Endothelial cell of umbilical vein (primary cell): Measurements from ENCODE around the gene RIPOR1. TPM values are rescaled to one million over a fixed set of nuclear protein-coding genes. Genes with fewer than 3 reads are reported as not detected.

Experiments
- BruUV-seq: library from RNA; stranded (reverse); fragments of 400-500 nt; replicated peaks from 2 replicates; lab custom pipeline; 2021; lab: Mats Ljungman, UMichigan
- CTCF ChIA-PET: fragments of 300-600, 350-600 bp; sonication (Branson Sonifier 250); formaldehyde crosslinking; loops from one replicate; lab custom pipeline; 2021; ENCODE audit warnings: antibody characterized with exemption, inconsistent platforms; lab: Charles Lee
- POLR2A ChIA-PET: fragments of 300-600, 350-600 bp; sonication (Branson Sonifier 250); formaldehyde crosslinking; loops from one replicate; lab custom pipeline; 2021; ENCODE audit warnings: antibody characterized with exemption, inconsistent platforms; lab: Charles Lee
- DNase-seq: peaks from one replicate; pipeline ENCODE4 v3.0.0-alpha.2; 2011; ENCODE audit warnings: low read depth, low spot score
- FAIRE-seq: peaks from 2 replicates; lab custom pipeline; 2011; peaks lifted over from hg19 to GRCh38; lab: Jason Lieb, UNC
- H2AFZ ChIP-seq: 2 replicates; pipeline ENCODE4 v1.6.0; 2012; ENCODE audit warnings: low read depth, low read length, control low read depth, inconsistent platforms
- H3K27ac ChIP-seq: 2 replicates; pipeline ENCODE4 v1.5.1; 2011; ENCODE audit warnings: low read depth, mild to moderate bottlenecking, control low read depth, low read length, moderate library complexity; ENCODE audit not compliant: insufficient read depth
- H3K27me3 ChIP-seq, 2 experiments: 2 replicates each; pipeline versions ENCODE4 v1.6.0 to v1.6.1; 2011; ENCODE audit warnings: low read length in 2 of 2, mixed read lengths in 1 of 2; ENCODE audit not compliant: control insufficient read depth in 2 of 2, insufficient read depth in 2 of 2
- H3K36me3 ChIP-seq, 2 experiments: 2 replicates in 1 of 2; 3 replicates in 1 of 2; pipeline ENCODE4 v1.5.1; 2011; ENCODE audit warnings: low read length in 2 of 2, mild to moderate bottlenecking in 1 of 2, moderate library complexity in 1 of 2; ENCODE audit not compliant: control insufficient read depth in 2 of 2, insufficient read depth in 2 of 2; ENCODE audit errors: extremely low read depth in 1 of 2
- H3K4me1 ChIP-seq: 3 replicates; pipeline ENCODE4 v1.5.1; 2011; ENCODE audit warnings: mild to moderate bottlenecking, low read length; ENCODE audit not compliant: control insufficient read depth, insufficient read depth; ENCODE audit errors: extremely low read depth
- H3K4me2 ChIP-seq: 2 replicates; pipeline ENCODE4 v1.6.1; 2011; ENCODE audit warnings: low read length, control low read depth, mixed read lengths; ENCODE audit not compliant: insufficient read depth
- H3K4me3 ChIP-seq, 3 experiments: fragments of 200-600 bp in 1 of 3; sonication (generic), shearing (Covaris generic) in 1 of 3; replicated peaks in 1 of 3; 2 replicates each; pipeline ENCODE4 v1.5.1; 2011 to 2016; ENCODE audit warnings: control low read depth in 3 of 3, low read length in 3 of 3, mild to moderate bottlenecking in 2 of 3, inconsistent platforms in 1 of 3, low read depth in 1 of 3, moderate library complexity in 1 of 3; ENCODE audit not compliant: insufficient read depth in 1 of 3
- H3K79me2 ChIP-seq: 2 replicates; pipeline ENCODE4 v1.6.0; 2012; ENCODE audit warnings: low read length, inconsistent platforms; ENCODE audit not compliant: control insufficient read depth, insufficient read depth
- H3K9ac ChIP-seq: replicated peaks from 2 replicates; pipeline ENCODE3; 2011; ENCODE audit warnings: low read length, control low read depth; ENCODE audit not compliant: insufficient read depth; ENCODE audit errors: extremely low read depth
- H3K9me1 ChIP-seq: replicated peaks from 3 replicates; pipeline ENCODE4 v1.6.0; 2011; ENCODE audit warnings: mild to moderate bottlenecking, low read length; ENCODE audit not compliant: control insufficient read depth, insufficient read depth; ENCODE audit errors: extremely low read depth
- H3K9me3 ChIP-seq: replicated peaks from 2 replicates; pipeline ENCODE4 v1.5.1; 2012; ENCODE audit warnings: low read length, inconsistent platforms; ENCODE audit not compliant: control insufficient read depth, insufficient read depth
- H4K20me1 ChIP-seq: replicated peaks from 2 replicates; pipeline ENCODE3; 2011; ENCODE audit warnings: mild to moderate bottlenecking, low read length; ENCODE audit not compliant: control insufficient read depth, insufficient read depth; ENCODE audit errors: extremely low read depth
- FOS ChIP-seq: IDR thresholded peaks from 2 replicates; pipeline ENCODE4 v1.6.1; 2011; ENCODE audit warnings: mild to moderate bottlenecking, low read length, moderate library complexity, borderline replicate concordance; ENCODE audit not compliant: insufficient read depth
- JUN ChIP-seq: IDR thresholded peaks from 2 replicates; pipeline ENCODE4 v1.6.1; 2011; ENCODE audit warnings: borderline replicate concordance, low read depth; ENCODE audit not compliant: insufficient read length, insufficient read depth
- MAX ChIP-seq: IDR thresholded peaks from 2 replicates; pipeline ENCODE4 v1.6.1; 2011; ENCODE audit not compliant: insufficient read depth, insufficient read length
- MYC ChIP-seq: IDR thresholded peaks from one replicate; pipeline ENCODE4 v1.6.1; 2011; ENCODE audit warnings: mild to moderate bottlenecking, low read depth, low read length
- POLR2A ChIP-seq: IDR thresholded peaks from 2 replicates; pipeline ENCODE4 v1.6.1; 2012; ENCODE audit warnings: low read depth, mild to moderate bottlenecking, control low read depth, low read length
- POLR2AphosphoS5 ChIP-seq: IDR thresholded peaks from 2 replicates; pipeline ENCODE4 v1.6.1; 2012; ENCODE audit warnings: low read depth, mild to moderate bottlenecking, control low read depth, low read length, moderate library complexity; ENCODE audit not compliant: insufficient read depth
- dilution Hi-C: fragments of 300-500 bp; cut with MboI; formaldehyde crosslinking; loops from one replicate; pipeline ENCODE4 v1.15.0; 2019; ENCODE audit warnings: low sequenced_read_pairs; ENCODE audit not compliant: extremely low pct_ligation_motif_present
- intact Hi-C: fragments of 100-400 bp; cut with micrococcal nuclease; formaldehyde crosslinking; loops from one replicate; pipeline ENCODE4 v1.10.0; 2022
- polyA plus RNA-seq, 4 experiments: library from polyadenylated mRNA; depleted of rRNA in 3 of 4; stranded (reverse) in 3 of 4; unstranded in 1 of 4; fragments of >200 nt; gene quantifications; 2 replicates each; pipeline versions ENCODE4 v1.2.1 to v1.2.3, GENCODE V29; 2011 to 2012; ENCODE audit warnings: missing spikeins in 1 of 4
- total RNA-seq: library from RNA; stranded (reverse); gene quantifications from 2 replicates; pipeline ENCODE4 v1.2.3, GENCODE V29; 2021
- TF ChIP-seq, protein P1 (sequence below), 2 donors: IDR thresholded peaks; 1 replicate in 1 of 2; 2 replicates in 1 of 2; pipeline ENCODE4 v1.5.1; 2011; ENCODE audit warnings: low read length in 2 of 2, mild to moderate bottlenecking in 2 of 2, moderate library complexity in 2 of 2, control low read depth in 1 of 2, inconsistent platforms in 1 of 2, low read depth in 1 of 2; ENCODE audit not compliant: insufficient read depth in 1 of 2; ENCODE audit errors: extremely low read depth in 1 of 2

RIPOR1 gene
- total and polyA plus RNA-seq, 2 donors (not counting 3 experiments of a cell fraction or from before 2014, with no cell fraction given): 45.3 to 144 TPM

GRCh38 chr16:67579686-67580085, 51.1 kb downstream of the RIPOR1 start:
- Histone ChIP-seq H3K36me3 (peaks cover 0 to 5% of the 10 kb centered on the region in 2 experiments), H4K20me1 (no peaks in the 10 kb centered on the region), H2AFZ (no peak overlapping the region), H3K4me2 (no peak overlapping the region), H3K9me1 (no peaks in the 10 kb centered on the region), H3K4me3 (no peak overlapping the region), H3K9ac (no peak overlapping the region), H3K27ac (no peak overlapping the region), H3K27me3 (no peaks in the 10 kb centered on the region), H3K4me1 (no peaks in the 10 kb centered on the region), H3K79me2 (peaks cover 55% of the 10 kb centered on the region), H3K9me3 (no peaks in the 10 kb centered on the region)
- no TSS peak for BruUV-seq
- dilution Hi-C loops: no loop called here
- no peak for DNase-seq
- POLR2A ChIA-PET: no interaction called here
- FAIRE-seq: no peak
- CTCF ChIA-PET: interaction anchor here (0.7 to 1.2 kb wide), 2 partner anchors 9 to 48 kb away, joined by 3 read pairs; no protein-coding TSS in a partner anchor
- TF ChIP-seq FOS: no peak
- no peak for TF ChIP-seq POLR2A
- TF ChIP-seq POLR2AphosphoS5: no peak
- TF ChIP-seq JUN: no peak
- no peak for TF ChIP-seq MYC
- TF ChIP-seq, protein P1, sequence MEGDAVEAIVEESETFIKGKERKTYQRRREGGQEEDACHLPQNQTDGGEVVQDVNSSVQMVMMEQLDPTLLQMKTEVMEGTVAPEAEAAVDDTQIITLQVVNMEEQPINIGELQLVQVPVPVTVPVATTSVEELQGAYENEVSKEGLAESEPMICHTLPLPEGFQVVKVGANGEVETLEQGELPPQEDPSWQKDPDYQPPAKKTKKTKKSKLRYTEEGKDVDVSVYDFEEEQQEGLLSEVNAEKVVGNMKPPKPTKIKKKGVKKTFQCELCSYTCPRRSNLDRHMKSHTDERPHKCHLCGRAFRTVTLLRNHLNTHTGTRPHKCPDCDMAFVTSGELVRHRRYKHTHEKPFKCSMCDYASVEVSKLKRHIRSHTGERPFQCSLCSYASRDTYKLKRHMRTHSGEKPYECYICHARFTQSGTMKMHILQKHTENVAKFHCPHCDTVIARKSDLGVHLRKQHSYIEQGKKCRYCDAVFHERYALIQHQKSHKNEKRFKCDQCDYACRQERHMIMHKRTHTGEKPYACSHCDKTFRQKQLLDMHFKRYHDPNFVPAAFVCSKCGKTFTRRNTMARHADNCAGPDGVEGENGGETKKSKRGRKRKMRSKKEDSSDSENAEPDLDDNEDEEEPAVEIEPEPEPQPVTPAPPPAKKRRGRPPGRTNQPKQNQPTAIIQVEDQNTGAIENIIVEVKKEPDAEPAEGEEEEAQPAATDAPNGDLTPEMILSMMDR (IDR thresholded peaks at IDR 0.05; ENCODE audit: extremely low read depth in 1 of 2, insufficient read depth in 1 of 2, low read depth in 1 of 2, low read length in 2 of 2): no peak
- no peak for TF ChIP-seq MAX
- intact Hi-C loops: no loop called here
